Pulmonary artery endothelial cell (primary cell): ENCODE data around the gene KAT7. TPM values are rescaled to one million over a fixed set of nuclear protein-coding genes. Genes with fewer than 3 reads are reported as not detected.

Experiments
- DNase-seq: peaks from one replicate; pipeline ENCODE4 v3.0.0-alpha.2; 2011; ENCODE audit warnings: low read depth, low spot score
- total RNA-seq: library from RNA; depleted of rRNA; stranded (reverse); fragments of >200 nt; gene quantifications from 2 replicates; pipeline ENCODE4 v1.2.3, GENCODE V29; 2014

The KAT7 gene
- total RNA-seq, 1 donor from 2014 or later, result 40.4 TPM

GRCh38 chr17:49841548-49841947 is 53.1 kb downstream of the KAT7 start:
- DNase-seq, result no peak

- DNase-seq, result no peak
These were observed 53.9 kb downstream of the KAT7 start for GRCh38 chr17:49842371-49842770.

GRCh38 chr17:49842846-49843245 is 54.4 kb downstream of the KAT7 start:
- no peak for DNase-seq

GRCh38 chr17:49843774-49844350 is 55.4 kb downstream of the KAT7 start:
- DNase-seq, result no peak

GRCh38 chr17:49845321-49845720 is 56.8 kb downstream of the KAT7 start:
- DNase-seq, result no peak

- DNase-seq, result no peak
These were observed 58.6 kb downstream of the KAT7 start for GRCh38 chr17:49846938-49847712.

- no peak for DNase-seq
These were observed 59.6 kb downstream of the KAT7 start, which contains the start of gene TAC4 for GRCh38 chr17:49848019-49848473. Gene TAC4, minus strand, starts transcription at chr17:49848069. Its CDS starts 52 bp downstream, at chr17:49848017.

- no peak for DNase-seq
These were observed 60.3 kb downstream of the KAT7 start for GRCh38 chr17:49848739-49849138.

- DNase-seq, result no peak
These were observed 61.7 kb downstream of the KAT7 start for GRCh38 chr17:49850218-49850610.

GRCh38 chr17:49850772-49851386 is 62.4 kb downstream of the KAT7 start:
- DNase-seq, result no peak

- DNase-seq, result no peak
These were observed 63.2 kb downstream of the KAT7 start for GRCh38 chr17:49851387-49852291.

- no peak for DNase-seq
These were observed 65.1 kb downstream of the KAT7 start for GRCh38 chr17:49853470-49854015.

- DNase-seq, result no peak
These were observed 65.6 kb downstream of the KAT7 start for GRCh38 chr17:49854126-49854525.

- DNase-seq, result no peak
These were observed 70.3 kb downstream of the KAT7 start for GRCh38 chr17:49858796-49859195.

GRCh38 chr17:49859991-49860953 is 71.8 kb downstream of the KAT7 start:
- DNase-seq, result no peak

GRCh38 chr17:49861150-49861884 is 72.8 kb downstream of the KAT7 start:
- no peak for DNase-seq

- DNase-seq, result no peak
These were observed 74.4 kb downstream of the KAT7 start for GRCh38 chr17:49862781-49863331.

- no peak for DNase-seq
These were observed 77.5 kb downstream of the KAT7 start for GRCh38 chr17:49866019-49866380.

- DNase-seq, result no peak
These were observed 78.5 kb downstream of the KAT7 start for GRCh38 chr17:49866882-49867413.
